Liver (tissue), 9 donors: ENCODE data around the gene ANKRD44. TPM values are rescaled to one million over a fixed set of nuclear protein-coding genes. Genes with fewer than 3 reads are reported as not detected.

Experiments
- DNase-seq: peaks from one replicate; pipeline ENCODE4 v3.0.0-alpha.2; 2017; ENCODE audit warnings: low spot score
- H3K27ac ChIP-seq, 2 donors: one replicate each; pipeline ENCODE4 v1.7.0; 2013; ENCODE audit warnings: inconsistent platforms in 2 of 2, low read length in 2 of 2, control low read depth in 1 of 2, low read depth in 1 of 2, mild to moderate bottlenecking in 1 of 2
- H3K27me3 ChIP-seq, 4 donors: one replicate each; pipeline versions ENCODE4 v1.6.1 to v1.7.0; 2013; ENCODE audit warnings: low read length in 3 of 4, inconsistent platforms in 1 of 4, mild to moderate bottlenecking in 1 of 4, moderate library complexity in 1 of 4; ENCODE audit not compliant: control insufficient read depth in 4 of 4, insufficient read depth in 4 of 4
- H3K36me3 ChIP-seq, 4 donors: one replicate each; pipeline versions ENCODE4 v1.6.1 to v1.7.0; 2013; ENCODE audit warnings: low read length in 3 of 4, mild to moderate bottlenecking in 3 of 4, low read depth in 1 of 4, moderate library complexity in 1 of 4; ENCODE audit not compliant: control insufficient read depth in 4 of 4, insufficient read depth in 3 of 4
- H3K4me1 ChIP-seq, 4 donors: one replicate each; pipeline versions ENCODE4 v1.6.1 to v1.7.0; 2013; ENCODE audit warnings: low read length in 3 of 4, mild to moderate bottlenecking in 3 of 4, moderate library complexity in 1 of 4; ENCODE audit not compliant: control insufficient read depth in 4 of 4, insufficient read depth in 4 of 4
- H3K4me3 ChIP-seq, 3 donors: one replicate each; pipeline versions ENCODE4 v1.6.1 to v1.7.0; 2013; ENCODE audit warnings: low read length in 3 of 3, control low read depth in 1 of 3, low read depth in 1 of 3, mild to moderate bottlenecking in 1 of 3
- H3K9ac ChIP-seq, 2 donors: one replicate each; pipeline ENCODE4 v1.7.0; 2013; ENCODE audit warnings: low read length in 2 of 2, mild to moderate bottlenecking in 2 of 2, moderate library complexity in 2 of 2, control low read depth in 1 of 2, low read depth in 1 of 2
- H3K9me3 ChIP-seq, 4 donors: one replicate each; pipeline versions ENCODE4 v1.6.1 to v1.7.0; 2013; ENCODE audit warnings: low read length in 3 of 4; ENCODE audit not compliant: control insufficient read depth in 4 of 4
- EGR1 ChIP-seq, 2 donors: IDR thresholded peaks; 2 replicates each; pipeline ENCODE4 v1.6.1; 2016 to 2018; ENCODE audit warnings: antibody characterized with exemption in 2 of 2, low read depth in 2 of 2
- FOXA1 ChIP-seq: IDR thresholded peaks from 2 replicates; pipeline ENCODE4 v1.6.1; 2016; ENCODE audit warnings: antibody characterized with exemption
- FOXA2 ChIP-seq: IDR thresholded peaks from 2 replicates; pipeline ENCODE4 v1.6.1; 2016; ENCODE audit warnings: antibody characterized with exemption
- GABPA ChIP-seq, 2 donors: IDR thresholded peaks in 1 of 2; conservative IDR thresholded peaks in 1 of 2; 2 replicates each; pipeline ENCODE4 v1.6.1; 2016; ENCODE audit warnings: antibody characterized with exemption in 2 of 2, mild to moderate bottlenecking in 1 of 2, moderate library complexity in 1 of 2
- HNF4A ChIP-seq, 2 donors: conservative IDR thresholded peaks; 2 replicates each; pipeline ENCODE4 v1.6.1; 2016; ENCODE audit warnings: antibody characterized with exemption in 2 of 2, mild to moderate bottlenecking in 2 of 2
- HNF4G ChIP-seq: IDR thresholded peaks from 2 replicates; pipeline ENCODE4 v1.6.1; 2016; ENCODE audit warnings: antibody characterized with exemption
- JUND ChIP-seq, 2 donors: IDR thresholded peaks; 2 replicates each; pipeline ENCODE4 v1.6.1; 2016; ENCODE audit warnings: antibody characterized with exemption in 2 of 2
- NR2F2 ChIP-seq: IDR thresholded peaks from 2 replicates; pipeline ENCODE4 v1.6.1; 2016; ENCODE audit warnings: antibody characterized with exemption
- RAD21 ChIP-seq, 2 donors: IDR thresholded peaks; 2 replicates each; pipeline ENCODE4 v1.6.1; 2016; ENCODE audit warnings: antibody characterized with exemption in 2 of 2, mild to moderate bottlenecking in 2 of 2
- RXRA ChIP-seq, 2 donors: IDR thresholded peaks; 2 replicates each; pipeline ENCODE4 v1.6.1; 2017 to 2018; ENCODE audit warnings: antibody characterized with exemption in 2 of 2, mild to moderate bottlenecking in 1 of 2
- SP1 ChIP-seq: IDR thresholded peaks from 2 replicates; pipeline ENCODE4 v1.6.1; 2018; ENCODE audit warnings: antibody characterized with exemption, mild to moderate bottlenecking
- TAF1 ChIP-seq: conservative IDR thresholded peaks from 2 replicates; pipeline ENCODE4 v1.6.1; 2016; ENCODE audit warnings: antibody characterized with exemption, mild to moderate bottlenecking
- YY1 ChIP-seq: IDR thresholded peaks from 2 replicates; pipeline ENCODE4 v1.6.1; 2016; ENCODE audit warnings: antibody characterized with exemption, mild to moderate bottlenecking
- polyA plus RNA-seq, 2 donors: library from polyadenylated mRNA; stranded (reverse) in 1 of 2; unstranded in 1 of 2; fragments of 200-250 nt in 1 of 2; fragments of >200 nt in 1 of 2; fragmentation: Nextera tagmentation in 1 of 2; extraction: Ambion mirVana in 1 of 2; gene quantifications; one replicate each; pipeline versions ENCODE4 v1.2.1 to v1.2.3, GENCODE V29; 2013 to 2015
- total RNA-seq, 2 donors: library from RNA; depleted of rRNA; stranded (reverse); fragments of >200 nt; gene quantifications; one replicate each; pipeline ENCODE4 v1.2.3, GENCODE V29; 2014
- TF ChIP-seq, protein P1 (sequence below): IDR thresholded peaks from 2 replicates; pipeline ENCODE4 v1.6.1; 2016; ENCODE audit warnings: antibody characterized with exemption
- TF ChIP-seq, protein P2 (sequence below): IDR thresholded peaks from 2 replicates; pipeline ENCODE4 v1.6.1; 2016; ENCODE audit warnings: antibody characterized with exemption, mild to moderate bottlenecking
- TF ChIP-seq, protein P3 (sequence below): IDR thresholded peaks from 2 replicates; pipeline ENCODE4 v1.6.1; 2016; ENCODE audit warnings: antibody characterized with exemption
- TF ChIP-seq, protein P4 (sequence below): IDR thresholded peaks from 2 replicates; pipeline ENCODE4 v1.6.1; 2016; ENCODE audit warnings: antibody characterized with exemption
- TF ChIP-seq, protein P5 (sequence below): fragments of 150-350 bp; IDR thresholded peaks from 2 replicates; pipeline ENCODE4 v1.5.1; 2017; ENCODE audit warnings: improper control_type of control experiment, low read depth, low read length; ENCODE audit not compliant: missing input control
- donor health status: healthy.
- donor health status: healthy.
- donor health status: healthy.
- donor health status: healthy.
- donor health status: healthy.

ANKRD44 gene
- total and polyA plus RNA-seq, 4 donors, result 3.8 to 18.2 (median 6.8) TPM

DNA sequence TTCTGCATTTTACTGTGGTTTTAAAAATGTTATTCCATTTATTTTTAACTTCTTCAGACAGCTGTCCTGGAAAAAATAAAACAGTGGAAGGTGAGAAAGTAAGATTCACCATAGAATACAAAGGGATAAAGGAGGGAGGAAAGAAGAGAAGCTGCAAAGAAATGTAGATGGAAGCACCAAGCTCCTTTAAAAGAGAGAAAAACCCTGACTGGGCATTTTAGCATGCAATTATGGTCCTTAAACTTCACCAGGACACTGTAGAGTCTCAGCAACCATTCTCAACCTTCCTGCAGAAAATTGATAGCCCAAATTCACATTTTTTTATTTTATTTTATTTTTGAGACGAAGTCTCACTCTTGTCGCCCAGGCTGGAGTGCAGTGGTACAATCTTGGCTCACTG lies 11.6 kb upstream of the ANKRD44 start (continued):
- no peak for TF ChIP-seq GABPA (IDR thresholded peaks at IDR 0.05 in 1 of 2, conservative IDR thresholded peaks at IDR 0.05 in 1 of 2)
- TF ChIP-seq, protein P1, sequence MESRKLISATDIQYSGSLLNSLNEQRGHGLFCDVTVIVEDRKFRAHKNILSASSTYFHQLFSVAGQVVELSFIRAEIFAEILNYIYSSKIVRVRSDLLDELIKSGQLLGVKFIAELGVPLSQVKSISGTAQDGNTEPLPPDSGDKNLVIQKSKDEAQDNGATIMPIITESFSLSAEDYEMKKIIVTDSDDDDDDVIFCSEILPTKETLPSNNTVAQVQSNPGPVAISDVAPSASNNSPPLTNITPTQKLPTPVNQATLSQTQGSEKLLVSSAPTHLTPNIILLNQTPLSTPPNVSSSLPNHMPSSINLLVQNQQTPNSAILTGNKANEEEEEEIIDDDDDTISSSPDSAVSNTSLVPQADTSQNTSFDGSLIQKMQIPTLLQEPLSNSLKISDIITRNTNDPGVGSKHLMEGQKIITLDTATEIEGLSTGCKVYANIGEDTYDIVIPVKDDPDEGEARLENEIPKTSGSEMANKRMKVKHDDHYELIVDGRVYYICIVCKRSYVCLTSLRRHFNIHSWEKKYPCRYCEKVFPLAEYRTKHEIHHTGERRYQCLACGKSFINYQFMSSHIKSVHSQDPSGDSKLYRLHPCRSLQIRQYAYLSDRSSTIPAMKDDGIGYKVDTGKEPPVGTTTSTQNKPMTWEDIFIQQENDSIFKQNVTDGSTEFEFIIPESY, result no peak

DNA sequence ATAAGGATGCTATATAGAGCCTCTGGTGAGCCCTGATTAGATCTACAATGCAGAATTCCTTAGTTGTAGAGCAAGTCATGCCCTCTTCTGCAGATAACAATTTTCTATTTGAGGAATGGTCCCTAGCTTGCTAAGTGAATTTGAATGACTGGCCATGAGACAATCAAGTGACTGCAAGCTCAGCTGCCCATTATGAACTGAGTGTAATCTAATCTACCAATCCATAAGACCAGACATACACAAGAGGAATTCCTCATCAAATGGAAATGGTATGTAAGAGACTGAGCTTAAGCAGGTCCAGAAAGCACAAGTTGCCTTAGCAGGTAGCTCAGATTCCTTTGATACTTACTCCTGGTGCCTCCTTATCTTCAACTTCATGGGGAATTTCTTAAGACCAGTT lies 4.8 kb upstream of the ANKRD44 start:
- H3K27me3 ChIP-seq, result no peaks in the 10 kb centered on the region
- TF ChIP-seq EGR1 (IDR thresholded peaks at IDR 0.05; ENCODE audit: low read depth in 2 of 2) (no peak), GABPA (IDR thresholded peaks at IDR 0.05 in 1 of 2, conservative IDR thresholded peaks at IDR 0.05 in 1 of 2) (no peak), HNF4G (no peak), FOXA2 (no peak), JUND (IDR thresholded peaks at IDR 0.05) (no peak), NR2F2 (no peak), SP1 (no peak), TAF1 (no peak), YY1 (no peak), HNF4A (conservative IDR thresholded peaks at IDR 0.05) (no peak), RXRA (IDR thresholded peaks at IDR 0.05) (no peak), RAD21 (IDR thresholded peaks at IDR 0.05) (no peak), FOXA1 (no peak)
- TF ChIP-seq, protein P2, sequence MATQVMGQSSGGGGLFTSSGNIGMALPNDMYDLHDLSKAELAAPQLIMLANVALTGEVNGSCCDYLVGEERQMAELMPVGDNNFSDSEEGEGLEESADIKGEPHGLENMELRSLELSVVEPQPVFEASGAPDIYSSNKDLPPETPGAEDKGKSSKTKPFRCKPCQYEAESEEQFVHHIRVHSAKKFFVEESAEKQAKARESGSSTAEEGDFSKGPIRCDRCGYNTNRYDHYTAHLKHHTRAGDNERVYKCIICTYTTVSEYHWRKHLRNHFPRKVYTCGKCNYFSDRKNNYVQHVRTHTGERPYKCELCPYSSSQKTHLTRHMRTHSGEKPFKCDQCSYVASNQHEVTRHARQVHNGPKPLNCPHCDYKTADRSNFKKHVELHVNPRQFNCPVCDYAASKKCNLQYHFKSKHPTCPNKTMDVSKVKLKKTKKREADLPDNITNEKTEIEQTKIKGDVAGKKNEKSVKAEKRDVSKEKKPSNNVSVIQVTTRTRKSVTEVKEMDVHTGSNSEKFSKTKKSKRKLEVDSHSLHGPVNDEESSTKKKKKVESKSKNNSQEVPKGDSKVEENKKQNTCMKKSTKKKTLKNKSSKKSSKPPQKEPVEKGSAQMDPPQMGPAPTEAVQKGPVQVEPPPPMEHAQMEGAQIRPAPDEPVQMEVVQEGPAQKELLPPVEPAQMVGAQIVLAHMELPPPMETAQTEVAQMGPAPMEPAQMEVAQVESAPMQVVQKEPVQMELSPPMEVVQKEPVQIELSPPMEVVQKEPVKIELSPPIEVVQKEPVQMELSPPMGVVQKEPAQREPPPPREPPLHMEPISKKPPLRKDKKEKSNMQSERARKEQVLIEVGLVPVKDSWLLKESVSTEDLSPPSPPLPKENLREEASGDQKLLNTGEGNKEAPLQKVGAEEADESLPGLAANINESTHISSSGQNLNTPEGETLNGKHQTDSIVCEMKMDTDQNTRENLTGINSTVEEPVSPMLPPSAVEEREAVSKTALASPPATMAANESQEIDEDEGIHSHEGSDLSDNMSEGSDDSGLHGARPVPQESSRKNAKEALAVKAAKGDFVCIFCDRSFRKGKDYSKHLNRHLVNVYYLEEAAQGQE, result no peak
- TF ChIP-seq, protein P3, sequence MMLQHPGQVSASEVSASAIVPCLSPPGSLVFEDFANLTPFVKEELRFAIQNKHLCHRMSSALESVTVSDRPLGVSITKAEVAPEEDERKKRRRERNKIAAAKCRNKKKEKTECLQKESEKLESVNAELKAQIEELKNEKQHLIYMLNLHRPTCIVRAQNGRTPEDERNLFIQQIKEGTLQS, result no peak
- TF ChIP-seq, protein P4, sequence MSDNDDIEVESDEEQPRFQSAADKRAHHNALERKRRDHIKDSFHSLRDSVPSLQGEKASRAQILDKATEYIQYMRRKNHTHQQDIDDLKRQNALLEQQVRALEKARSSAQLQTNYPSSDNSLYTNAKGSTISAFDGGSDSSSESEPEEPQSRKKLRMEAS, result no peak
- TF ChIP-seq, protein P1, result no peak
- TF ChIP-seq, protein P5, sequence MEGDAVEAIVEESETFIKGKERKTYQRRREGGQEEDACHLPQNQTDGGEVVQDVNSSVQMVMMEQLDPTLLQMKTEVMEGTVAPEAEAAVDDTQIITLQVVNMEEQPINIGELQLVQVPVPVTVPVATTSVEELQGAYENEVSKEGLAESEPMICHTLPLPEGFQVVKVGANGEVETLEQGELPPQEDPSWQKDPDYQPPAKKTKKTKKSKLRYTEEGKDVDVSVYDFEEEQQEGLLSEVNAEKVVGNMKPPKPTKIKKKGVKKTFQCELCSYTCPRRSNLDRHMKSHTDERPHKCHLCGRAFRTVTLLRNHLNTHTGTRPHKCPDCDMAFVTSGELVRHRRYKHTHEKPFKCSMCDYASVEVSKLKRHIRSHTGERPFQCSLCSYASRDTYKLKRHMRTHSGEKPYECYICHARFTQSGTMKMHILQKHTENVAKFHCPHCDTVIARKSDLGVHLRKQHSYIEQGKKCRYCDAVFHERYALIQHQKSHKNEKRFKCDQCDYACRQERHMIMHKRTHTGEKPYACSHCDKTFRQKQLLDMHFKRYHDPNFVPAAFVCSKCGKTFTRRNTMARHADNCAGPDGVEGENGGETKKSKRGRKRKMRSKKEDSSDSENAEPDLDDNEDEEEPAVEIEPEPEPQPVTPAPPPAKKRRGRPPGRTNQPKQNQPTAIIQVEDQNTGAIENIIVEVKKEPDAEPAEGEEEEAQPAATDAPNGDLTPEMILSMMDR, result no peak
- H3K4me1 ChIP-seq, result peaks cover 0 to 2% (median 0%) of the 10 kb centered on the region in 4 donors

More for the DNA sequence above, 4.8 kb upstream of the ANKRD44 start:
- DNase-seq, result no peak
- Histone ChIP-seq H3K9me3 (no peaks in the 10 kb centered on the region), H3K9ac (no peak overlapping the region), H3K36me3 (no peaks in the 10 kb centered on the region), H3K4me3 (no peak overlapping the region), H3K27ac (no peak overlapping the region)
